TTC549 (cell line): ENCODE data around the gene CCDC148.

ENCODE experiments used
- FAIRE-seq: peaks from 2 replicates; lab custom pipeline; 2012; peaks lifted over from hg19 to GRCh38; lab: Jason Lieb, UNC

Gene CCDC148

DNA sequence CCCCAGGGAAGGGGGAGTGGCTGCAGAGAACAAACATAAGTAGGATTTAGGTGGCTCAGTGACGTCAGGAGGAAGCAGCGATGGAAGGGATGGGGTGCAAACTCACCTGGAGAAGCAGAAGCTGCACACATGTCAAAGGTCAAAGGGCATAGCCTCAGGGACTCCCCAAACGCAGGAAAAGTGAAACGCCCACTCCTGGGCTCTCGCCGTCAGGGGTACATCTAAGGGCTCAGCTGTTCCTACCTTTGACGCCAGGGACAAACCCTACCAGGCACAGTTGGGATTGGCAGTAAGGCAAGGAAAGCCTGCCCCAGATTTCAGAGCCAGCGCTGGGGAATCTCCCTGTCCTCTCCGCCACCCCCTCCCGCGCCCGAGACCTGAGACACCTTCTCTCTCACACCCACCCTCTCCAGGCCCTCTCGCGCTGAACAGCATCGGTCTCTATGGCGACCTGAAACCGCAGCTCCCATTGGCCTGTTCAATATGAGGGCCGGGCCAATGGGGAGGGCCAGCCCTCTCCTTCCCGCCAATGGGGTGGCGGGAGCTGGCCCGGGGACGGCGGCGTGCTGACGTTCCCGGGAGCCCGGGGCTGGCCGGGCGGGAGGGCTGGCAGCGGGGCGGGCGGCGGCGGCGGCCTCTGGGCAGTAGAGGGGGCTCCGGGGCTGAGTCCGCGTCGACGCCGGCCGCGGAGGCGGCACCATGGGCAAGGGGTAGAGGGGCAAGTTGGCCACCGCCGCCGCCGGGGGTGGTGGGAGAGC lies at the start of gene CCDC148, which contains the start of gene PKP4:
Gene CCDC148 (minus strand): TSS at position 445 of the 758 bp plus-strand sequence. CDS start 314 bp downstream, at position 131.
Gene PKP4 (plus strand): TSS at position 644 of the 758 bp plus-strand sequence. CDS start 76,233 bp downstream, outside the sequence.
- FAIRE-seq, result no peak

- FAIRE-seq, result no peak
Observed at GRCh38 chr2:158505448-158505934, 48.9 kb upstream of the CCDC148 start.

GRCh38 chr2:158504088-158504487 lies 47.5 kb upstream of the CCDC148 start:
- FAIRE-seq, result no peak

GRCh38 chr2:158502974-158503373 lies 46.4 kb upstream of the CCDC148 start:
- FAIRE-seq, result no peak

- no peak for FAIRE-seq
Observed at GRCh38 chr2:158501301-158501700, 44.7 kb upstream of the CCDC148 start.

DNA sequence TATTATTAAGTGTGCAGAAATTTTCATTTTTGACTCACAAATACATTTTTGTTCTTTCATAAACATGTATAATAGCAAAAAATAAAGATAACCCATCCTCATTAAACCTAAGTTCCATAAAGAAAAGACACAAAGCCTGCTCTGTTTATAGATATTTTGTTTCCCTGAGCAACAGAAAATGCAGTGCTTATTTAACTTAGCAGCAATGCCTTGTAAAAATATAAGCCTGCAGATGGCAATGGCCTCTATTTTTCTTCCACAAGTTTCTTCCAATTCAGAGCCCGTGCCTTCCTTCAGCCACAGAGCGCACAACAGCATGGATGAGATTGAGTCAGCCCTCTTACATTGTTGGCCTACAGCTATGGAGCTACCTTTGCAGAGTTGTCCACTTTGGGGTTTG lies 43.8 kb upstream of the CCDC148 start:
- no peak for FAIRE-seq

DNA sequence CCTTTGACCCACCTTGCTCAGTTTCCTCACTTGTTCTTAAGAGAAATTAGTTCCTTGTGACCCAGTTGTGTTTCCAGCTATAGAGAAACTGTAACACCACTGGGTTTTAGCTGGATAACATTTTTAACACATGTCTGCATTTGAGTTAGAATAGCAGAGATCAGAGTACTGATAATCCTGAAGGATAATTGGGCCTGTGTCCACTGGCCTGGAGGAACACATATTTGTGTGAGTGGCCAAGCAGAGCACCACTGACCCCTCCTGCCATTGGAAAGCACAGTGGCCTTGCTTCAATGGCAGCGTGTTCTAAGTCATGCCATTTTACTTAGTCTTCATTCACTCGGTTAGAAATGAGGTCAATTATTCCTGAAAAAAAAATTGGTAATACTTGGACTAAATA lies 42.8 kb upstream of the CCDC148 start:
- no peak for FAIRE-seq

DNA sequence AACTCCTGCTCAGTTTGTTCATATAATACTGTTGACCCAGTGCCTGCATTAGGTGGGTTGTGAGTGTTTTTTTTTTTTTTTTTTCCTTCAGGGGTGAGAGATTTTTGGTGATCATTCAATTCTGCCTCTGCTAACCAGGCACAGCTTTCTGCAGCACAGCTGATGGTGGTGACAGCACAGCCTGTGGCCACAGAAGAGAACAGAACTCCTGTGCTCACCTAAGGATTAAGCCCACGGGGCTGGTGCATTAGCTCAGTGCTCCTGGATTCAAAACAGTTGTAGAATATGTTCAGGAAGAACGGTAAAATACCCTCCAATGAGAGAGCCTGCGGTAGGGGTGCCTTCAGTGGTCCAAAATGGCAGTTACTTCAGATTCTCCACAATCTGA lies 42.2 kb upstream of the CCDC148 start:
- no peak for FAIRE-seq

DNA sequence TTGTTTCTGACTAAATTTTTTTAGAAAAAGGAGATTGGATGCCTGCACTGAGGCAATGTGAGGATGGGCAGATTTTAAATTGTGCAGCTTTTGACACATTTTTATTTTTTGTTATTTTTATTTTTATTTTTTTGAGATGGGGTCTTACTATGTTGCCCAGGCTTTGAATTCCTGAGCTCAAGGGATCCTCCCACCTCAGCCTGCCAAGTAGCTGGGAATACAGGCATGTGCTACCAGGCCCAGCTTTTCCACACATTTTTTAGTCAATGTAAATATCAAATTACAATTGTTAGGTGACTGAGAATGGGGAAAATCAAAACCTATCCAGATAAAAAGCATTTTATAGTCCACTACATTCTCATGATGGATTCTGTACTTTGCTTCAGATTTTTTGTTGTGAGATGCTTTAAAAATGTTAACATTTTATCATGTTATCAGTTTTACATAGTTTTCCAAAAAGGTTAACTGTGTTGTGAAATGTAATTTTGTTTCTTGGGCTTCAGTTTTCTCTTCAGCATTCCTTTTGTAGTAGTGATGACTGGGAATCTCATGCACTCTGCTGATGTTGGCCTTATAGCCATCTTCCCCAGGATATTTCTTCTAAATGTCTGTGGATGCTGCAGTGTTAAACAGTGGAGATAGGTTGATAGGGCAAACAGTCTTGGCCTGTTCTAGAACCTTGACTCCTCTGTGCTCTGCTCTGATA lies 41.6 kb upstream of the CCDC148 start:
- FAIRE-seq, result no peak

DNA sequence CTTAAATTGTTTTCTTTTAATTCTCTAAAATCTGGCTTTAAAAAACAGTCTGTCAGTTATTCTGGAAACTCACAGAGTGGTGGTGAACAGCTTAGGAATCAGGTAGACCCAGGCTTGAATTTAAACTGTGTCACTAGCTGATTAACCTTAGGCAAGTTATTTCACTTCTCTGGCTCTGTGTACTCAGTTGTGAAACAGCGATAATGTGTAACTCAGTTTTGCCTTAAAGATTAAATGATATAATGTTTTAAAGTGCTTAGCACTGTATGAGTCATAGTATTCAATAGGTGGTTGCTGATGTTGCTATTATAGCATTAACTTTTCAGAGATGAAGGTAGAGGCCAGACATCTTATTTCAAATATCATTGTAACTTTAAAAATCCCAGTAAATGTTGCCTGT lies 40.9 kb upstream of the CCDC148 start:
- FAIRE-seq, result no peak

GRCh38 chr2:158496986-158497385 lies 40.4 kb upstream of the CCDC148 start:
- no peak for FAIRE-seq

DNA sequence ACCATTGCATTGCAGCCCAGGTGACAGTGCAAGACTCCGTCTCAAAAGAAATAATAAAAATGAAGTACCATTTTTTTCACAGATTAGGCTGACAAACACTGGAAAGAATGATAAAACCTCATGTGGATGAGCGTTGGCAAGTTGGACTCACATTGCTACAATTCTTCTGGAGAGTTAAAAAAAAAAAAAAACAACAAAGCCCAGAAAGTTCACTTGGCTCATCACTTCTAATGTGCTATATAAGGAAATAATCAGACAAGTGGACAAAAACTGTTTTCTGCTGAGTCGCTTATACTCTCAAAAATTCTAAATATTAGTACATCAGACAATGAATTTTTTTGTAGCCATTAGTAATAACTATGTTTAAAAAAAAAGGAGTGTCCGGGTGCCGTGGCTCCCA lies 38.6 kb upstream of the CCDC148 start:
- no peak for FAIRE-seq

- no peak for FAIRE-seq
Observed at GRCh38 chr2:158493458-158493857, 36.9 kb upstream of the CCDC148 start.

DNA sequence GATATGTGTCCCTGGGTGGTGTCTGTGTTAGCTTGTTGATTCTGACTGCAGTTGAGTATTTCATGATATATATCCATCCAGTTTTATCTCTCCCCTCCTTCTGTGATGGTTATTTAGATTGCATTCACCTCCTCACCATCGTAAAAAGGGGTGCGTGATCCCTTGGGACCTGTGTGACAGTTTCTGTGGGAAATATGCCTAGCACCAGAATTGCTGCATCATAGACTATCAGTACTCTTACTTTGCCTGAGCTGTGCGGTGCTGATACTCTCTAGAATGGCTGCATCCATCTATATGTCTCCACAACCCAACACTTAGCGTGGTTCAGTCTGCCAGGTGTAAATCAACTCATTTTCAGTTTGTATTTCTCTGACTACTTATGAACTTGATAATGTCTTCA lies 34.5 kb upstream of the CCDC148 start:
- no peak for FAIRE-seq

DNA sequence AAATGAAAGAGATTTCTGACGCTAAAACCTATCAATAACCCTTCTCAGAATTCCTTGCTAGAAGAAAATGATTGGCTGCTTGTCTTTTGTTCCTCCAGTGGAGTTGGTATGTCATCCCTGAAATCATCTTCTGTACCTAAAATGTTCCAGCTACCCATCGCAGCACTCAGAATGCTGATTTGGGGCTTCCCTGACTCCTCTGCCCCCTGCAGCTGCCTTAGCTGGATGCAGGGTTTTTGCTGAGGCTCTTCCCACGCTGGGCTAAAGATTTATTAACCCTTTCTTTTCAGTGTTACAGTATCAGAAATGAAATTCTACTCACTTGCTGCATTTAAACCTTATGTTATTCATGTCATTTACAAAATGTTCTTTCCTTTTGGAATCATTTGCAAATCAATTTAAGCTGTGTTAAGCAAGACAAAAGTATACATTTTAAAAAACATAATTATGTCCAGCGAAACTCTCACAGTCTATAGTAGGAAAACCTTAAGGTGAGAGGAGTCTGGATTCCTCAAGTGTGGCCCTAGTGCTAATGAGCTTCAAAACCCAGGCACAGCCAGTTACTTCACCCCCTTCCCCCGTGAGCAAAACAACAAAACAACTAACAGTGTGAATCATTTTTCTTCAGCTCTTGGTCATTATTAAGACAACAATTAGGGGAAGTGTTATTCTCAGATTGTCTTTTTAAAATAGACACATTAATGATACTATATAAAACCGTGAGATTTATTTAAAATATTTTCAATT lies 33.0 kb upstream of the CCDC148 start:
- no peak for FAIRE-seq

DNA sequence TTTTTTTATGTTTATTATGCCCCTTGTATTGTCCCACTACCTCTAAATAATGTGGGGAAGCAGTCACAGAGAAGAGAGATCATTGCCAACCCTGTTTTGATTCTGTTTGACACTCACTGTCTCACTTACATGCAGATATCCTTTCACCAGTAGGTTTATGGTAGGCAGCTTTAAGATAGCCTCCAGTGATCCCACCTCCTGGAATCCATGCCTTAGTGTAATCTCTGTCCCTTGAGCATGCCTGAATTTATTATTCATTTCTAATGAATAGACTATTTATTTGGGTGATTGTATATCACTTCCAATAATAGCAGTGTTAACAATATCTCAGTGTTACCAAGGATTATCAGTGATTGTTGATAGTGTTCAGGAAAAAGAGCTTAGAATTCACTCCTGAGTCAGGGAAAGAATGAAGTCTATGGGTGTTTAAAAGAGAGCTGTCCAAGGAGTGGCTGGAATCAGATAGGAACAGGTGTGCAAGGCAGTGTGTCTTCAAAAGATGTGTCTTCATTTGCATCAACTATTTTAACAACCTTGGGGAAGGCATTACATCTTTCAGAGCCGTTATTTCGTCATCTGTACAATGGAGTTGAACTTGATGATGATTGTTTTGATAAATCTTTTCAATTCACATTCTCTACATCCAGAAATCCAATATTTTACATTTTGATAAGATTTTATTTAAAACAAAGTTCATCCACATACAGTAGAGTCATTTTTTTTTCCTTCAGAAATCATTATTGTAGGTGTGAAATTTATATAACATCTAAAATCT lies 32.1 kb upstream of the CCDC148 start:
- no peak for FAIRE-seq

- no peak for FAIRE-seq
Observed at GRCh38 chr2:158487419-158487818, 30.9 kb upstream of the CCDC148 start.

DNA sequence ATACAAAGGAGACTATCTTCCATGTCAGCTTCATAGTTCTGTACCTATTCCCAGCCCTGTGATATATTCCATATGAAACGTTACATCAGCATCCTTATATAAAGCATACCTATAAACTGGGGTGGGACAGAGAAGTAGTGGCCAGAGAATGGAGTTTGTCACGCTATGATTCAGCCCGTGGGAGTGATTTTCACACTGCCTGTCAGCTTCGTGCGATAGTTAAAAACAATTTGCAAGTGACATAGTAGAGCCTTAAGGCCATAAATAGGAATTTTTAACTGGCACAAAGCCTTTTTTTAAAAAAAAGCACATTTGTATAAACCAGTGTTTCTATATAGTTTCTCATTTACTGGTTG lies 30.4 kb upstream of the CCDC148 start:
- no peak for FAIRE-seq

DNA sequence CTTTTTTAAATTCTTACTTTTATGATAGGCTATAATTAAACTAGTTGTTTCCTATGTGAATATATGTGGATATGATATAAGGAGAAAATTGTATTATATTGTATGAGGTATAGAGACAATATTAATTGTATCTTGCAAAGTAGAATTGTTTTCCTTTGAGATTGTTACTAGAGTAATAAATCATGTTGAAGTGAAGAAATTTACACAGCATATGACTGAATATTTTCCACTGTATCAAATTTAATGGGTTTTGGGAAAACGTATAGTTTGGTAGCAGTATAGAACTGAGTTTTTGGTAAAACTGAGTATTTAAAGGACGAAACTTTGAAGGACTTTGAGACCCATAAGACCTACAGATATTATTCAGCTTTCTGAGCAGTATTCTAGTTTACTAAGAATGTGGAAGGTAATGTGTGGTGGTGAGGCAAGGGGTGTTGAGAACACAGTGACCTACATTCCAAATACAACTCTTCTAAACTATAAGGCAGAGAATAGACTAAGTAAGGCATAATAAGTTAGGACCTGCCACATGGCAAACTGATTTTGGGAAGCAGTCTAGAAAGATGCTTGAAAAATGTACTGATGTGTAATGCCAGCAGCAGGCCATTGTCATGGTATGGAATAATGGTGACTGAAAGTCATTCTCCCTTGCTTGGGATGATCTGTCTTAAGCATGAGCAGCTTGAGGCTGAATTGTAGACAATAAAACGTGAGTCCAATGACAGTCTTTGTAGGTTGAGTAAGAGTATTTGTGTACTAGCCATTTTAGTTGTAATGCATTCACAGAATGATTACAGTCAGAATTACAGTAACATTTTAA lies 29.8 kb upstream of the CCDC148 start:
- FAIRE-seq, result no peak

- FAIRE-seq, result no peak
Observed at GRCh38 chr2:158484892-158485556, 28.5 kb upstream of the CCDC148 start.

GRCh38 chr2:158482594-158482993 lies 26.0 kb upstream of the CCDC148 start:
- FAIRE-seq, result no peak
